ENCODE data around the gene HNRNPF. TPM values are rescaled to one million over a fixed set of nuclear protein-coding genes. Genes with fewer than 3 reads are reported as not detected.

HNRNPF gene
- total RNA-seq, 1 experiment from 2014 or later = 333 TPM

GRCh38 chr10:43402880-43403452 lies 6.0 kb downstream of the HNRNPF start:
- BruUV-seq (replicated peaks) = no TSS peak
- POLR2A ChIA-PET = no interaction called here
- H3K9me3 ChIP-seq (ENCODE audit: control insufficient read depth in 1 of 2, insufficient read depth in 1 of 2, low read depth in 1 of 2, low read length in 2 of 2) = no peaks in the 10 kb centered on the region

More at GRCh38 chr10:43402880-43403452, 6.0 kb downstream of the HNRNPF start:
- Histone ChIP-seq H3K79me2 (ENCODE audit: insufficient read depth, low read length) (peaks cover 100% of the 10 kb centered on the region), H2AFZ (ENCODE audit: low read depth, low read length, poor library complexity, severe bottlenecking) (no peak overlapping the region), H4K20me1 (ENCODE audit: insufficient read depth) (peaks cover 63% of the 10 kb centered on the region; the same call in 1 of the 2 replicates), H3K27ac (ENCODE audit: low read depth, low read length) (peak overlapping the region; percentile 96), H3K27me3 (ENCODE audit: insufficient read depth, low read length) (no peaks in the 10 kb centered on the region), H3K4me2 (ENCODE audit: low read length) (peak overlapping the region; percentile 93), H3K4me1 (ENCODE audit: control insufficient read depth in 1 of 2, insufficient read depth in 2 of 2, low read length in 2 of 2) (peaks cover 75 to 84% of the 10 kb centered on the region in 2 experiments), H3K9ac (ENCODE audit: low read length) (peak overlapping the region; percentile 100), H3K9me2 (ENCODE audit: insufficient read depth) (no peaks in the 10 kb centered on the region), H3K36me3 (ENCODE audit: control insufficient read depth in 1 of 2, insufficient read depth in 2 of 2, low read length in 2 of 2) (peaks cover 7 to 24% of the 10 kb centered on the region in 2 experiments; a peak in 2 of 4 replicates), H3K4me3 (replicated peaks in 1 of 2; ENCODE audit: low read depth in 1 of 2, low read length in 2 of 2) (peak overlapping the region in 1 of 2 experiments; percentile 10; a peak in 1 of 4 replicates)
- intact Hi-C loops (cut with micrococcal nuclease) = no loop called here
- DNase-seq (ENCODE audit: low read depth, low spot score) (no peak), ATAC-seq (no peak)
- TF ChIP-seq REST (IDR thresholded peaks at IDR 0.05; ENCODE audit: low read depth) = no peak
- TF ChIP-seq ELF1 (IDR thresholded peaks at IDR 0.05; ENCODE audit: borderline replicate concordance, low read depth) = no peak
- TF ChIP-seq TCF7L2 (IDR thresholded peaks at IDR 0.05; ENCODE audit: borderline replicate concordance, extremely low read depth, insufficient read depth, insufficient read length) = no peak
- RAD21 ChIA-PET (ENCODE audit: low non-redundant PET in 1 of 2, low total read pairs in 2 of 2, uncharacterized antibody in 2 of 2, unreplicated experiment in 2 of 2) = no interaction called here
- CTCF ChIA-PET = no interaction called here
